GM12872 (cell line): ENCODE data around the gene CCL26.

Experiments
- CTCF ChIP-seq: IDR thresholded peaks from 3 replicates; pipeline ENCODE4 v1.5.1; 2011; ENCODE audit warnings: low read depth, mild to moderate bottlenecking, low read length, moderate library complexity; ENCODE audit not compliant: insufficient read depth

CCL26 gene

DNA sequence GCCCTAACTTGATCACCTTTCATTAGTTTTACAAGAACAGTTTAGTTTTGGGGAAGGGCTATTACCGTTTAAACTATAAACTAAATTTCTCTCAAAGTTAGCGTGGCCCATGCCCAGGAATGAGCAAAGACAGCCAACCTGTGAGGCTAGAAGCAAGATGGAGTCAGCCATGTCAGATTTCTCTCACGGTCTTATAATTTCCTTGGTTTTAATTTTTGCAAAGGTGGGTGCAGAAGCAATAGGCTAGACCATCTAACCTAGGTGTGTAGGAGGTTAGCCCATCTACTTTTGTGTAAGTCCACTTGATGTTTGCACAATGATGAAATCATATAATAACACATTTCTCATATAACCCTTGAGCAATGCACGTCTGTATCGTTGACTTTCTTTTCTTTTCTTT lies 32.7 kb upstream of the CCL26 start:
- TF ChIP-seq CTCF = no peak

GRCh38 chr7:75804004-75804403 lies 32.0 kb upstream of the CCL26 start:
- TF ChIP-seq CTCF = no peak

- no peak for TF ChIP-seq CTCF
Observed at GRCh38 chr7:75802552-75802821, 30.5 kb upstream of the CCL26 start.

DNA sequence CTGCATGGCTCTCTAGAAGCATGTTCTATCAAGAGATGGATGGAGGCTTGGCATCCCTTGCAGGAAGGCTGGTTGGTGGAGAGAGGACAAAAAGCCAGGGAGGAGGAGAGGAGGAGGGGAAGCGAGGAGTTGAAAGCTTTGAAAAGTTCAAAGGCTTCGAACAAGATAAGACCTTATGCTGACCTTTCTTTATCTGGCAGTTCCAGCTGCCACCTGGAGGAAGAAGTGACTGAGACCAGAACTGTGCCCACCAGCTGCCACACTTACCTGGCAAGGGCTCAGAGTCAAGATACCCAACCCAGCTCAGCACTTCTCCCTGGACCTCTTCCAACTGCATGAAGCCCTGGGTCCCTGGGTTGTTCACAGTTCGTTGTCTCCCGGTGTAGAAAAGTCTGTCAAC lies 26.8 kb upstream of the CCL26 start:
- TF ChIP-seq CTCF = no peak

- no peak for TF ChIP-seq CTCF
Observed at GRCh38 chr7:75796420-75796819, 24.4 kb upstream of the CCL26 start.

GRCh38 chr7:75795831-75796285 lies 23.8 kb upstream of the CCL26 start:
- TF ChIP-seq CTCF = no peak

- TF ChIP-seq CTCF = no peak
Observed at GRCh38 chr7:75793676-75794075, 21.7 kb upstream of the CCL26 start.

- TF ChIP-seq CTCF = no peak
Observed at GRCh38 chr7:75789361-75789924, 17.4 kb upstream of the CCL26 start.
